Measurements from ENCODE around the gene RNF168.

- TF ChIP-seq CTCF (IDR thresholded peaks at IDR 0.05) (no peak), POLR2A (IDR thresholded peaks at IDR 0.05) (no peak)
These were observed 80.4 kb downstream of the RNF168 start for GRCh38 chr3:196423044-196423781.
